Right kidney (tissue), 1 donor: ENCODE data around the gene OR2S2.
"Not testable (repeated sequence)": the region's sequence is repeated elsewhere in the genome, so short reads cannot be mapped to it uniquely, and the experiment has no call there.

Source experiments
- DNase-seq: peaks from one replicate; pipeline ENCODE4 v3.0.0-alpha.2; 2016

Gene OR2S2

GRCh38 chr9:35933550-35934067 is 24.3 kb downstream of the OR2S2 start:
- no peak for DNase-seq

- DNase-seq: no peak
These were observed 25.2 kb downstream of the OR2S2 start for GRCh38 chr9:35932735-35933134.

DNA sequence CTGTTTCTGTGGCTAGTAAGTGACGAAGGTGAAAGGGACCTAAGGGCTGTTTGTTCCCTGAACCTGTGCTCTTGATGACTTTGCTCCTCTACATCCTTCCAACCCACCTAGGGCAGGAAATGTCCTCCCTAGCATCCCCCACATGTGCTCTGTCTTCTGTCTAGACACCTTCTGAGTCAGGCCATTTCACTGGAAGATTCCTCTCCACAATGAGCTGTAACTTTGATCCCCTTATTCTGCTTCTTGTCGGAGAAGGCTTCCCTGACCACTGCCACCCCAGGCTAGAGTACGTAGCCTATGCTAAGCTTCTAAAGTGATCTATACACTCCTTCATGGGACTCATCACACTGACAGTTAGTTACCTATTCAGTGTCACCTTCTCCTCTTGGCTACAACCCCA is 27.0 kb downstream of the OR2S2 start:
- DNase-seq: no peak

DNA sequence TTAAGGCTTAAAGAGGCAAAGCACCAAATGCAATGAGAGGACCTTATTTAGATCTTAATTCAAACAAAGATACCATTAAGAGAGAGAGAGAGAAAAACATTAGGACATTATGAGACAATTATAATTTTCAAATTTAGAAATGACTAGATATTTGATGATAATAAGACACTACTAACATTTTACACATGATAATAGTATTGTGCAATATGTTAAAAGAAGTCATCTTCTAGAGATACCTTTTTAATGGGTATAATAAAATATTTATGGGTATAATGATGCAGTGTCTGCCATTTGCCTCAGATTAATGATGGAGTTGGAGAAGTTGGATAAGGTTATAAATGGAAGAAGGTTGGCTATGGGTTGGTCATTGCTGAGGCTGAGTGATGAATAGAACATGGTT is 27.4 kb downstream of the OR2S2 start:
- DNase-seq: no peak

GRCh38 chr9:35929453-35929718 is 28.6 kb downstream of the OR2S2 start:
- DNase-seq: no peak

DNA sequence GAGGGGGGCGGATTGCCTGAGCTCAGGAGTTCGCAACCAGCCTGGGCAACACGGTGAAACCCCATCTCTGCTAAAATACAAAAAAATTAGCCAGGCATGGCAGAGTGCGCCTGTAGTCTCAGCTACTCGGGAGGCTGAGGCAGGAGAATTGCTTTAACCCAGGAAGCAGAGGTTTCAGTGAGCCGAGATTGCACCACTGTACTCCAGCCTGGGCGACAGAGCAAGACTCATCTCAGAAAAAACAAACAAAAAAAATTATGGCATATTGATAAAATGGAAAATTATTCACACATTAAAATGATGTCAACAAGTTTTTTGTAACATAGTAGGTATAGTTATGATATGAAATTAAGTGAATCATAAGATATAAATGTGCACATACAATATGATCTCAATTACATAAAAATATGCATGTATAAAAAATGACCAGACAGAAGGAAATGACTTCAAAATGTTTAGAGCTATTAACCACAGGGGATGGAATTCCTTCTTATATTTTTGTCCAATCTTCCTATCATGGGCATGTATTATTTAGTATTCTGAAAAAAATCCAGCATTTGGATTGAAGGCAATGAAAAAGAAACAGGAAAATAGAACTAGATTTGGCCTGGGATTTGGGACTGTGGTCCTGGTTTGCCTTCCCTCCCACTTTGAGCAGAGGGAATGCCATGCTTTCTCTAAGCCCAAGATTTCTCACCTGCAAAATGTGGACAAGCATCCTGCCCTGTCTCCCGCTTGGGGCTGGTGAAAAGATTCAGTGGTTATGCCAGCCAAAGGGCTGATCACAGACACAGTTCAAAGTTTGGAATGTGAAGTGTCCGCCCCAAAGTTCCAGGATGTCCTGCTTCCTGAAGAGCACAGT is 29.1 kb downstream of the OR2S2 start:
- no peak for DNase-seq

GRCh38 chr9:35923927-35924763 is 33.8 kb downstream of the OR2S2 start:
- no peak for DNase-seq

DNA sequence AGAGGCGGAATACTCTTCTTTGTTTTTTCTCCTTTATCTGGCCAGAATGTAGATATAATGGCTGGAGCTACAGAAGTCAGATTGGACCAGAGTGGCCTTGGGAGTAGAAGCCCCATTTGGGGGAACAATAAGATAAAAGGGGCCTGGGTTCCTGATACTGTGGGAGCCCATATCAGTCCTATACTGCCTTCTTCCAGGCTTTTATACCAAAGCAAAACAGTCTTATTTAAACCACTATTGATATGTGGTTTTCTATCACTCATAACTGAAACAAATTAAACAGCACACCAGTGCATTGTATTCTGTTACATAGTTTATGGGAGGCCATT is 34.4 kb downstream of the OR2S2 start:
- no peak for DNase-seq

DNA sequence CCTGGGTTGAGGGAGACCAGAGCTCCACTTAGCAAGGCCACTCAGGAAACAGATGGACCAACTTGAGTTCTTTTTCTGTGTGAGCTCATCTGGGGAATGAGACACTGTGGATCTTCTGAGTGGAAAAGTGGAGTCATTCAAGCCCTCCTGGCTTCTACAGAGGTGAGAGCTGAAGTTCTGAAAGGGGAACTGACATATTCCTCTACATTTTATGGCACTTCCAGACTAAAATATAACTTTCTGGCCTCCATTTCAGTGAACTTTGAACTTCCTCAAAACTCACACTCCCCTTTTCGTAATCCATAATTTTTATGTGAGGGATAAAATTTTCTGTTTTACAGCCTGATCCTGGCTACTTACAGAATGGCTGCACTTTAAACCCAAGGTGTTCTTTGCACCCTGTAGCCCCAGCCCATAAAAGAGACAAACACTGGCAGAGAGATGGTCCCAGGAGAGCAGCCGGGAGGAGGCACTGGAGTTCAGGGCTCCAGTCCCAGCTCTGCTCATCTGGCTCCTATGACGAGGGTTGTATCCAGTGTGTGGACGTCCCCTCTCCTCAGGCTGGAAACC is 37.8 kb downstream of the OR2S2 start:
- DNase-seq: no peak

DNA sequence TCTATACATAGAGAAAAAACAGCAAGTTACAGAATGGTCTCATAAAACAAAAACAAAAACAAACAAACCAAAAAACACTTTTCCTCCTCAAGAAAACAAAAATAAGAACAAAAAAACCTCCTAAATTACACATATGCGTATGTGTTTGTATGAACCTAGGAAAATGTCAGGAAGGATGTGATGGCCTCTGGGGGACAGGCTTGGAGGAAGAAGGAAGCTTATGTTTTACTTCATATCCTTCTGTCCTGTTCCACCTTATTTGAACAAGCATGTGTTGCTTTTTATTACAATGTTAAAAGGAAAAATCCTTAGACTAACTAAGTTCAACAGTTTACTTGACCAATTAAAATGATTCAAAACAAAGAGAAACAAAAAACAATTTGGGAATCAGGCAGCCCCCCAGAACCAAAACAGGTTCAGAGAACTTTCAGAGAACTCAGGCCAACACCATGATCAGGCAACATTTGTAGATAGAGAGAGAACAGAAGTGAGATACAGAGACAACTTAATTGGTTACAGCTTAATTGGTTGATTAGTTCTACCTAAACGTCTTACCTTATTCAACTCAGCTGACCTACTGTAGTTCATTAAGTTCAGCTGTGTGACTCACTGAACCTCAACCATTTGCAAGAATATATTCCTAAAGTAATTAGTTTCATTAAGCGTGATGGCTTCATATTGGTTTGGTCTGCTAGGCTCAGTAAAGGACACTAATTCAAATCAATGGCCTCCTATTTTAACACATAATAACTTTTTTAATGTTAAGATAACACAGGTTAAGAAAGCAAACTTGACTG is 38.5 kb downstream of the OR2S2 start:
- DNase-seq: no peak

DNA sequence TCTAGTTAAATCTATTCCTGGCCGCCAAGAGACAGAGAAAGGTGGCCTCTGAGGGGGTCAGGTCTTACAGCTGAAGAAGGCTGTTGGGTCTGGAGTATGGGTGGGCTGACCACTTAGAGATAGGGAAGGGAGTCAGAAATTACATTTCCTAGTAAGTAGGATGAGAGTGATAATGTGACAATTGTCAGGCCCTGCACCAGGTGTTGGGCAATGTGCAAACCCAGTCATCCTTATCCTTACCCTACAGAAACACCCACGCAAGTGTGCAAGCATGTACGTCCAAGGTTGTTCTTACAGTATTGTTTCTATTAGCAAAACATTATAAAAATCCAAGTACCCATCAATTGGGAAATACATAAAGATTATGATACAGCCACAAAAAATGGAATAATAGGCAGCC is 39.2 kb downstream of the OR2S2 start:
- no peak for DNase-seq

DNA sequence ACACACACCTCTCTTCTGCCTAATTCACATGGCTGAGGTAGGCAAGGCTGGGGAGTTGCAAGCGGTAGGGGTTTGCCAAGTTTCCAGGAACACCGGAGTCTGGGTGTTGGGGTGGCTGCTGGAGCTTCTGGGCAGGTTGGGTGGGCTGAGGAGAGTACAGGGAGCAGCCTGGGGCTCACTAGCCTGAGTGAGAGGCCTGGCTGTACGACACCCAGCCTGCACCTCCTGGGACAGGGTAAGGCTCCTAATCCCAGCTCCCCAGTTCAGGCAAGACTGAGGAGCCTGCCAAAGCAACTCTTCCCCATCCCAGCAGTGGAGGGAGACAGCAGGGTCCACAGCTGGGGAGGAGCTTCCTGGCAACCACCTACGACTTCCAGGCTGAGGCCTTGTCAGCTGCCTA is 40.7 kb downstream of the OR2S2 start:
- DNase-seq: no peak

DNA sequence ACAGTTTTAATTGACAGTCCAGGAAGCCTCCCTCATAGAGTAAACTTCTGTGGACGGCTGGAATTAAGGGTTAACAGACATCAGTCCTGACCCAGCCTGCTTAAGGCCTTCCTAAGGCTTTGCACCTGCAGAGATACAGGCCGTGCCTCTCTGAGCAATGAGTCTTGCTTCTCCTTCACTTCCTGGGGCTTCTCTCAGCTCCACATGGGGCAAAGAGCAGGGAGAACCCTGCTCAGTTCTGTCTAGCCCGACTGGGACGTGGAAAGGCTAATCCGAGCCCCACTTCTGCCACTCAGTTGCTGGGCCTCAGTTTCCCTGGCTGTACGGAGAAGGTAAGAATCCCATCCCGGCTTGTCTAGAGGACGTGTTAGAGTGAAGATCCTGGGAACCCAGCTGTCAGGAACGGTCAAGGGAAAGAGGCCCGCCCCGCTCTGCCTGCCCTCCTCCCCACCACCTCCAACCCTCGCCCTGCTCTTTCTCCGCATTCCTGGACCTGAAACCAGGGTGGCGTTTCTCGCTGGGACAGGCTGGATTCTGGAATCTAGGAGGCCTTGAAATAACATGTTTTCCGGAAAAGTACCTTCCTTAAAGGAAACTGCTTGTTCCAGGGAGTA is 42.2 kb downstream of the OR2S2 start:
- DNase-seq: no peak

- DNase-seq: no peak
These were observed 43.6 kb downstream of the OR2S2 start for GRCh38 chr9:35914301-35914807.

DNA sequence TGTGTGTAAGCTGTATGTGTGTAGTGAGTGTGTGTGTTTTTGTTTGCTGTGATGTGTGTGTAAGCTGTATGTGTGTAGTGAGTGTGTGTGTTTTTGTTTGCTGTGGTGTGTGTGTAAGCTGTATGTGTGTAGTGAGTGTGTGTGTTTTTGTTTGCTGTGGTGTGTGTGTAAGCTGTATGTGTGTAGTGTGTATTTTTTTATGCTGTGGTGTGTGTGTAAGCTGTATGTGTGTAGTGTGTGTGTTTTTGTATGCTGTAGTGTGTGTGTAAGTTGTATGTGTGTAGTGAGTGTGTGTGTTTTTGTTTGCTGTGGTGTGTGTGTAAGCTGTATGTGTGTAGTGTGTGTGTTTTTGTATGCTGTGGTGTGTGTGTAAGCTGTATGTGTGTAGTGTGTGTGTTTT is 44.5 kb downstream of the OR2S2 start:
- DNase-seq: not testable (repeated sequence)

DNA sequence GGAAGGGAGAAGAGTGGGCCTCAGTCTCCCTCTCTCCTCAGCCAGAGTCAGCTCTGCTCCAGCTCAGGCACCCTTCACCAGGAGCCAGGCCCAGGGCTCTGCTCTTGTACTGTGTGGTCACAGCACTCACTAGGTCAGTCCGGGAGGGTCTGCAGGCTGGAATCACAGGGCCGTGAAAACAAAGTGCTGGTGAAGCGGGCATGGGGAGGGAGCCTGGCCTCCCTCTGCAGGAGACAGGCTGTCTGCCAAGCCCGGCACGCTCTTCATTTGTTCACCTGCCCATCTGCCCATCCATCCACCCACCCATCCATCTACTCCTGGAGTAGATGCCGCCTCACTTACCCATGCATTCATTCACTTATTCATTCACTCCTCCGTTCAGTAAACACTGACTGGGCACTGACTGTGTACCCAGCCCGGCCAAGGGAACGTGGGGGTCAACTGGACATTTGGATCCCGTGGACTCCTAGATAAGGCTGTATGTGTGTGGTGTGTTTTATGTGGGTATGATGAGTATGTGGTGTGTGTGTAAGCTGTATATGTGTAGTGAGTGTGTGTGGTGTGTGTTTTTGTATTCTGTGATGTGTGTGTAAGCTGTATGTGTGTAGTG is 45.1 kb downstream of the OR2S2 start:
- DNase-seq: no peak

GRCh38 chr9:35911690-35912089 is 46.3 kb downstream of the OR2S2 start:
- no peak for DNase-seq

GRCh38 chr9:35910613-35911359 is 47.2 kb downstream of the OR2S2 start:
- no peak for DNase-seq

DNA sequence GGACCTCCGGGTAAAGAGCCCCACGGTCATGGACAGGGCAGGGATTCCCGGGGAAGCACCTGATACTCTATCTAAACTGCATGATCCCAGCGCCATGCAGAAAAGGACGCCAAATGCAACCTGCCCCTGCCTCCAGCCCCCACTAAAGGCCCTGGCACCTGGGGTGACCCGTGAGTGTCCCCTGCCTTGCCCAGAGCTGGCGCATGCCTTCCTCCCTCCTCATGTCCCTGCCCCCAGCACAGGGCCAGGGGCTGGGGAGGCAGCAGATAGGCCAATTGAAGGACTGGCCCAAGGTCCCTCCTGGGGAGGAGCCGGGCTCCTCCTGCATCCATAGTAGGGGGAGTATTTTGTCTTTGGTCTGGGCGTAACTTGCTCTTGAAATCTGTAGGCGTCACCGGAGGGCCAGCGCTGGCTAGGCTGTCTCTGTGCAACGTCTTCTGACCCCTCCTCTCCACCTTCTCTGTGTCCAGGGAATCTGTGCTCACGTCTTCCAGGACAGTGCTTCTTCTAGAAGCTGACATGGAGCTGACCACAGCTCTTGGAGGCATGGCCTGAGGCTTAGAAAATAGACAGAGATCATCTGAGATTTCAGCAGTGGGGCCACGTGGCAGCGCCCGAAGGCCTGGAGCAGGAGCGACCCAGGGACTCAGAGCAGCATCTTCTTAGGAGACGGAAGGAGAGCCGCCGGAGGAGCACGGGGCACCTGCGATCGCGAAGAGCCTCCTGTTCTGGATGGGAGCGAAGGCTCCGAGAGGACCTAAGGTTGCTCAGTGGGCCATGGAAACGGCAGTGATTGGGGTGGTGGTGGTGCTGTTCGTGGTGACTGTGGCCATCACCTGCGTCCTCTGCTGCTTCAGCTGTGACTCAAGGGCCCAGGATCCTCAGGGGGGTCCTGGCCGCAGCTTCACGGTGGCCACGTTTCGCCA is 48.0 kb downstream of the OR2S2 start:
- DNase-seq: no peak

- no peak for DNase-seq
These were observed 48.7 kb downstream of the OR2S2 start, which contains the start of gene SPAAR for GRCh38 chr9:35909274-35909673. TSS of gene SPAAR (plus strand) at chr9:35909490. CDS start at chr9:35910464, 974 bp downstream.
